GM12891 (cell line): ENCODE measurements around the gene NRK.

Experiments used
- PAX5 ChIP-seq: IDR thresholded peaks from 2 replicates; pipeline ENCODE4 v1.6.1; 2011; ENCODE audit warnings: low read length, moderate library complexity, mild to moderate bottlenecking; ENCODE audit not compliant: insufficient read depth, severe bottlenecking
- POLR2A ChIP-seq: IDR thresholded peaks from 2 replicates; pipeline ENCODE4 v1.6.1; 2011; ENCODE audit warnings: low read depth, low read length, control low read depth
- POLR2AphosphoS5 ChIP-seq: IDR thresholded peaks from 2 replicates; pipeline ENCODE4 v1.6.1; 2011; ENCODE audit warnings: low read depth, low read length, control low read depth

DNA sequence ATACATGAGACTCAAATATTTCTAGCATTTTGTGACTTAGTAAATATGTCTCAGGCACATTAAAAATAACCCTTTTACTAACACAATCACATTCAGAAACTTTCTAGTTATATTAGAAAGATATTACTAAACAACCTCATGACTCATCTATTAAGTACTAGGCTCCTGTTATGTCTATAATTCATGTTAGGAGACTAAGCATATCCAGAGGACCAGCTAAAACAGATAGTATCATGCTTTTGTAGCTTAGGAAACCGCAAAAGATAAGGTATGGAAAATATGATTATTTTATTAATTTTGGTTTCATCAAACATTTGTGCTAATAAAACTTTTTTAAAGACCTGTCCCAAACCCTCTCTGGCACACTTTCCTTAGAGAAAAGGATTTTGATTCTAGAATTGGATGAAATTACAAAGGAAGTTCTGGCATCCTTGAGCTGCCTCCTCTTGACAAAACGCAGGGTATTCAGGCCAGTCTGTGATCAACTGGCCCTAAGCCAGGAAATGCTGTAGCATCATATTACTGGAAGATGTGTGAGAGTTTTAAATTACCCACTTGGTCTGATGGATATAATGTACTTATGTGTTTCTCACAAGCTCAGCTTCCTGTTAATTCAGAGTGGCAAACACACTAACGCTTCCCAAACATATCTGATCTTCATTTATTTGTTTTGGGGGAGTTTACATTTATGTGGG lies 60.4 kb downstream of the NRK start:
- TF ChIP-seq POLR2A: no peak
- no peak for TF ChIP-seq POLR2AphosphoS5
- TF ChIP-seq PAX5: no peak
